Mesenchymal stem cell (in vitro differentiated cells and primary cell): Measurements from ENCODE around the gene PTX4.

Source experiments
- DNase-seq: peaks from one replicate; pipeline ENCODE4 v3.0.0-alpha.2; 2013
- H2AFZ ChIP-seq: one replicate; pipeline ENCODE4 v1.6.1; 2013; ENCODE audit warnings: low read depth, mild to moderate bottlenecking, control low read depth, inconsistent platforms, low read length, moderate library complexity
- H2AK5ac ChIP-seq: 2 replicates; pipeline ENCODE4 v1.6.1; 2013; ENCODE audit warnings: low read length, moderate library complexity, mild to moderate bottlenecking, inconsistent platforms; ENCODE audit not compliant: severe bottlenecking
- H2BK120ac ChIP-seq: one replicate; pipeline ENCODE4 v1.6.1; 2013; ENCODE audit warnings: low read depth, mild to moderate bottlenecking, inconsistent platforms, low read length, moderate library complexity
- H2BK12ac ChIP-seq, 2 experiments: one replicate each; pipeline ENCODE4 v1.6.1; 2013; ENCODE audit warnings: inconsistent platforms in 2 of 2, low read length in 2 of 2, mild to moderate bottlenecking in 2 of 2, moderate library complexity in 2 of 2, control low read depth in 1 of 2
- H2BK15ac ChIP-seq: one replicate; pipeline ENCODE4 v1.6.1; 2013; ENCODE audit warnings: mild to moderate bottlenecking, low read depth, inconsistent platforms; ENCODE audit not compliant: poor library complexity, severe bottlenecking
- H2BK5ac ChIP-seq: 2 replicates; pipeline ENCODE4 v1.6.1; 2013; ENCODE audit warnings: low read depth, mild to moderate bottlenecking, low read length, control low read depth, inconsistent platforms; ENCODE audit not compliant: poor library complexity, severe bottlenecking
- H3K14ac ChIP-seq, 2 experiments: one replicate each; pipeline ENCODE4 v1.6.1; 2013; ENCODE audit warnings: inconsistent platforms in 2 of 2, low read length in 2 of 2, control low read depth in 1 of 2, mild to moderate bottlenecking in 1 of 2, moderate library complexity in 1 of 2
- H3K18ac ChIP-seq, 2 experiments: one replicate each; pipeline ENCODE4 v1.6.1; 2013; ENCODE audit warnings: inconsistent platforms in 2 of 2, low read length in 2 of 2, control low read depth in 1 of 2, low read depth in 1 of 2, mild to moderate bottlenecking in 1 of 2
- H3K23ac ChIP-seq, 2 experiments: one replicate each; pipeline ENCODE4 v1.6.1; 2013; ENCODE audit warnings: inconsistent platforms in 2 of 2, low read length in 2 of 2, mild to moderate bottlenecking in 2 of 2, moderate library complexity in 2 of 2, control low read depth in 1 of 2
- H3K27ac ChIP-seq: 2 replicates; pipeline ENCODE4 v1.5.1; 2013; ENCODE audit warnings: mild to moderate bottlenecking, moderate library complexity, low read length, control low read depth, inconsistent platforms; ENCODE audit not compliant: poor library complexity, severe bottlenecking
- H3K27me3 ChIP-seq, 2 experiments: 2 replicates each; pipeline versions ENCODE4 v1.6.1 to v1.7.0; 2013; ENCODE audit warnings: low read length in 2 of 2, mild to moderate bottlenecking in 2 of 2, moderate library complexity in 2 of 2, control low read depth in 1 of 2, inconsistent platforms in 1 of 2; ENCODE audit not compliant: control insufficient read depth in 1 of 2, insufficient read depth in 1 of 2
- H3K36me3 ChIP-seq, 2 experiments: 2 replicates each; pipeline versions ENCODE4 v1.6.1 to v1.7.0; 2013; ENCODE audit warnings: low read length in 2 of 2, control low read depth in 1 of 2, inconsistent platforms in 1 of 2, low read depth in 1 of 2, mild to moderate bottlenecking in 1 of 2; ENCODE audit not compliant: insufficient read depth in 2 of 2, control insufficient read depth in 1 of 2
- H3K4ac ChIP-seq, 2 experiments: one replicate each; pipeline ENCODE4 v1.6.1; 2013; ENCODE audit warnings: inconsistent platforms in 2 of 2, low read length in 2 of 2, mild to moderate bottlenecking in 2 of 2, moderate library complexity in 2 of 2, control low read depth in 1 of 2, low read depth in 1 of 2
- H3K4me1 ChIP-seq: 2 replicates; pipeline ENCODE4 v1.6.1; 2013; ENCODE audit warnings: low read depth, low read length, control low read depth; ENCODE audit not compliant: control insufficient read depth, insufficient read depth
- H3K4me2 ChIP-seq: 2 replicates; pipeline ENCODE4 v1.6.1; 2013; ENCODE audit warnings: low read length, mild to moderate bottlenecking, inconsistent platforms; ENCODE audit not compliant: poor library complexity, severe bottlenecking
- H3K4me3 ChIP-seq, 2 experiments: 2 replicates each; pipeline versions ENCODE4 v1.5.1 to v1.7.0; 2013; ENCODE audit warnings: low read length in 2 of 2, mild to moderate bottlenecking in 2 of 2, control low read depth in 1 of 2, low read depth in 1 of 2; ENCODE audit not compliant: insufficient read depth in 1 of 2
- H3K79me1 ChIP-seq: replicated peaks from 2 replicates; pipeline ENCODE4 v1.6.1; 2013; ENCODE audit warnings: mild to moderate bottlenecking, control low read depth, low read length, inconsistent platforms; ENCODE audit not compliant: poor library complexity, severe bottlenecking
- H3K9ac ChIP-seq: 2 replicates; pipeline ENCODE4 v1.7.0; 2013; ENCODE audit warnings: mild to moderate bottlenecking, low read length, moderate library complexity
- H3K9me3 ChIP-seq: 2 replicates; pipeline ENCODE4 v1.7.0; 2013; ENCODE audit warnings: mild to moderate bottlenecking, low read length; ENCODE audit not compliant: control insufficient read depth
- H4K8ac ChIP-seq: one replicate; pipeline ENCODE4 v1.6.1; 2013; ENCODE audit warnings: inconsistent platforms, mild to moderate bottlenecking, low read length, moderate library complexity
- H4K91ac ChIP-seq: one replicate; pipeline ENCODE4 v1.6.1; 2013; ENCODE audit warnings: mild to moderate bottlenecking, low read length, inconsistent platforms
- WGBS: methylation state at CpG from one replicate; pipeline ENCODE4 v1.1.7; 2013; ENCODE audit warnings: mixed read lengths; 5-methylcytosine and 5-hydroxymethylcytosine counted together

The PTX4 gene

GRCh38 chr16:1456951-1457350, 31.8 kb downstream of the PTX4 start:
- Histone ChIP-seq H2BK120ac (no peak overlapping the region), H2BK5ac (no peak overlapping the region), H2BK12ac (no peak overlapping the region), H3K4ac (no peak overlapping the region), H2AFZ (no peak overlapping the region), H3K79me1 (peaks cover 34% of the 10 kb centered on the region), H3K27me3 (no peaks in the 10 kb centered on the region), H3K4me3 (no peak overlapping the region), H3K9me3 (no peaks in the 10 kb centered on the region), H4K91ac (no peak overlapping the region), H2AK5ac (no peak overlapping the region), H4K8ac (no peak overlapping the region), H3K23ac (no peak overlapping the region), H3K14ac (no peak overlapping the region), H3K36me3 (peaks cover 78 to 90% of the 10 kb centered on the region in 2 experiments), H3K27ac (no peak overlapping the region), H3K18ac (no peak overlapping the region), H3K4me2 (no peak overlapping the region), H2BK15ac (no peak overlapping the region), H3K4me1 (peaks cover 3% of the 10 kb centered on the region), H3K9ac (no peak overlapping the region)
- 97% methylated on average over 16 of the region's 16 CpGs for WGBS
- DNase-seq: no peak

GRCh38 chr16:1455190-1456171, 33.3 kb downstream of the PTX4 start:
- Histone ChIP-seq H3K14ac (no peak overlapping the region), H3K27ac (no peak overlapping the region), H3K4ac (no peak overlapping the region), H2BK15ac (no peak overlapping the region), H3K18ac (no peak overlapping the region), H4K8ac (no peak overlapping the region), H3K9ac (no peak overlapping the region), H2BK120ac (no peak overlapping the region), H2AFZ (no peak overlapping the region), H3K4me1 (peaks cover 5% of the 10 kb centered on the region), H2BK5ac (no peak overlapping the region), H3K9me3 (no peaks in the 10 kb centered on the region), H3K4me3 (no peak overlapping the region), H3K4me2 (no peak overlapping the region), H3K23ac (no peak overlapping the region), H3K79me1 (peaks cover 24% of the 10 kb centered on the region), H4K91ac (no peak overlapping the region), H2BK12ac (no peak overlapping the region), H3K27me3 (no peaks in the 10 kb centered on the region), H3K36me3 (peaks cover 80 to 92% of the 10 kb centered on the region in 2 experiments), H2AK5ac (no peak overlapping the region)
- 96% methylated on average over 41 of the region's 41 CpGs for WGBS
- no peak for DNase-seq

- Histone ChIP-seq H3K27ac (no peak overlapping the region), H3K4me3 (no peak overlapping the region), H2AK5ac (no peak overlapping the region), H2BK5ac (no peak overlapping the region), H3K9me3 (no peaks in the 10 kb centered on the region), H3K18ac (no peak overlapping the region), H2AFZ (no peak overlapping the region), H4K8ac (no peak overlapping the region), H2BK15ac (no peak overlapping the region), H3K27me3 (no peaks in the 10 kb centered on the region), H3K23ac (no peak overlapping the region), H3K36me3 (peaks cover 78 to 92% of the 10 kb centered on the region in 2 experiments), H3K79me1 (peaks cover 19% of the 10 kb centered on the region), H4K91ac (no peak overlapping the region), H2BK12ac (no peak overlapping the region), H3K4me1 (peaks cover 5% of the 10 kb centered on the region), H2BK120ac (no peak overlapping the region), H3K14ac (no peak overlapping the region), H3K9ac (no peak overlapping the region), H3K4me2 (no peak overlapping the region), H3K4ac (no peak overlapping the region)
- 92% methylated on average over 17 of the region's 17 CpGs for WGBS
- DNase-seq: no peak
These were observed 34.2 kb downstream of the PTX4 start for GRCh38 chr16:1454561-1454960.

- H2BK120ac ChIP-seq: no peak overlapping the region
These were observed 35.4 kb downstream of the PTX4 start for GRCh38 chr16:1453316-1453715.

More at GRCh38 chr16:1453316-1453715, 35.4 kb downstream of the PTX4 start:
- Histone ChIP-seq H2AFZ (no peak overlapping the region), H3K9ac (no peak overlapping the region), H3K4me1 (peaks cover 2% of the 10 kb centered on the region), H2BK5ac (no peak overlapping the region), H4K91ac (no peak overlapping the region), H3K27me3 (no peaks in the 10 kb centered on the region), H3K79me1 (peaks cover 17% of the 10 kb centered on the region), H3K27ac (no peak overlapping the region), H3K4me2 (no peak overlapping the region), H3K14ac (no peak overlapping the region), H3K18ac (no peak overlapping the region), H2BK15ac (no peak overlapping the region), H3K4me3 (no peak overlapping the region), H3K4ac (no peak overlapping the region), H3K9me3 (no peaks in the 10 kb centered on the region), H4K8ac (no peak overlapping the region), H3K36me3 (peaks cover 81 to 95% of the 10 kb centered on the region in 2 experiments), H3K23ac (no peak overlapping the region), H2AK5ac (no peak overlapping the region), H2BK12ac (no peak overlapping the region)
- DNase-seq: no peak
- WGBS: 95% methylated on average over 19 of the region's 19 CpGs
